H1 (cell line): Measurements from ENCODE around the gene LIMK1. TPM values are rescaled to one million over a fixed set of nuclear protein-coding genes. Genes with fewer than 3 reads are reported as not detected.

Experiments
- CTCF ChIA-PET: fragments of 300-600 bp; sonication (Branson Sonifier 250); formaldehyde crosslinking; loops from one replicate; lab custom pipeline; 2021; ENCODE audit not compliant: partially characterized antibody; lab: Charles Lee
- POLR2A ChIA-PET: fragments of 300-600 bp; sonication (Branson Sonifier 250); formaldehyde crosslinking; loops from one replicate; lab custom pipeline; 2021; ENCODE audit warnings: inconsistent platforms; ENCODE audit not compliant: partially characterized antibody; lab: Charles Lee
- DNase-seq, 2 experiments: peaks; one replicate each; pipeline versions ENCODE4 v3.0.0 to v3.0.0-alpha.2; 2010 to 2022; ENCODE audit warnings: low spot score in 2 of 2, low read depth in 1 of 2, mixed read lengths in 1 of 2
- FAIRE-seq: peaks from 2 replicates; lab custom pipeline; 2011; peaks lifted over from hg19 to GRCh38; lab: Jason Lieb, UNC
- H2AFZ ChIP-seq: 2 replicates; pipeline ENCODE4 v1.8.1; 2012; ENCODE audit warnings: low read length, inconsistent platforms
- H2AK5ac ChIP-seq: 2 replicates; pipeline ENCODE4 v1.6.1; 2013; ENCODE audit warnings: low read depth, low read length
- H2BK120ac ChIP-seq: replicated peaks from 2 replicates; pipeline ENCODE3; 2013; ENCODE audit warnings: low read depth, low read length, inconsistent platforms
- H2BK12ac ChIP-seq: 2 replicates; pipeline ENCODE4 v1.6.1; 2013; ENCODE audit warnings: low read depth, low read length
- H2BK15ac ChIP-seq: 2 replicates; pipeline ENCODE4 v1.6.1; 2013; ENCODE audit warnings: low read length
- H2BK20ac ChIP-seq: 2 replicates; pipeline ENCODE4 v1.6.1; 2013; ENCODE audit warnings: low read length
- H2BK5ac ChIP-seq: 2 replicates; pipeline ENCODE4 v1.6.1; 2013; ENCODE audit warnings: low read depth, low read length
- H3K14ac ChIP-seq: 2 replicates; pipeline ENCODE4 v1.6.1; 2013; ENCODE audit warnings: inconsistent platforms; ENCODE audit not compliant: insufficient read length
- H3K18ac ChIP-seq: 2 replicates; pipeline ENCODE4 v1.6.1; 2013; ENCODE audit warnings: low read length; ENCODE audit errors: extremely low read depth
- H3K23ac ChIP-seq: 2 replicates; pipeline ENCODE4 v1.6.1; 2013; ENCODE audit warnings: inconsistent platforms; ENCODE audit not compliant: insufficient read length
- H3K23me2 ChIP-seq: 2 replicates; pipeline ENCODE4 v1.6.1; 2013; ENCODE audit warnings: low read depth, low read length
- H3K27ac ChIP-seq: 2 replicates; pipeline ENCODE4 v1.6.1; 2011; ENCODE audit warnings: low read depth, low read length, inconsistent platforms
- H3K27me3 ChIP-seq, 4 experiments: replicated peaks in 1 of 4; 1 replicate in 1 of 4; 2 replicates in 3 of 4; pipeline versions ENCODE4 v1.6.1 to v1.8.1; 2011 to 2013; ENCODE audit warnings: low read length in 3 of 4, mild to moderate bottlenecking in 3 of 4, inconsistent platforms in 2 of 4, mixed read lengths in 2 of 4, moderate library complexity in 1 of 4; ENCODE audit not compliant: control insufficient read depth in 3 of 4, insufficient read depth in 3 of 4; ENCODE audit errors: extremely low read depth in 1 of 4
- H3K36me3 ChIP-seq, 4 experiments: 2 replicates each; pipeline versions ENCODE4 v1.6.1 to v1.8.1; 2011 to 2013; ENCODE audit warnings: mild to moderate bottlenecking in 4 of 4, low read length in 3 of 4, moderate library complexity in 2 of 4, control low read depth in 1 of 4, inconsistent platforms in 1 of 4; ENCODE audit not compliant: insufficient read depth in 4 of 4, control insufficient read depth in 2 of 4
- H3K4ac ChIP-seq: replicated peaks from 2 replicates; pipeline ENCODE3; 2013; ENCODE audit warnings: low read length, low read depth, mixed read lengths, inconsistent platforms; ENCODE audit not compliant: insufficient read length
- H3K4me1 ChIP-seq, 4 experiments: replicated peaks in 1 of 4; 1 replicate in 1 of 4; 2 replicates in 3 of 4; pipeline versions ENCODE4 v1.6.1 to v1.8.1; 2011 to 2013; ENCODE audit warnings: low read length in 3 of 4, inconsistent platforms in 2 of 4, mixed read lengths in 1 of 4; ENCODE audit not compliant: insufficient read depth in 4 of 4, control insufficient read depth in 3 of 4
- H3K4me2 ChIP-seq, 2 experiments: 2 replicates each; pipeline versions ENCODE4 v1.6.1 to v1.8.1; 2011 to 2013; ENCODE audit warnings: low read depth in 2 of 2, low read length in 2 of 2, control low read depth in 1 of 2, inconsistent platforms in 1 of 2, mild to moderate bottlenecking in 1 of 2; ENCODE audit not compliant: insufficient read depth in 1 of 2
- H3K4me3 ChIP-seq, 4 experiments: fragments of 200-600, 300-600 bp in 1 of 4; sonication (generic), shearing (Covaris generic), sonication (Bioruptor Twin) in 1 of 4; 2 replicates each; pipeline versions ENCODE4 v1.5.1 to v1.8.1; 2011 to 2016; ENCODE audit warnings: low read length in 4 of 4, low read depth in 3 of 4, control low read depth in 2 of 4, inconsistent platforms in 2 of 4, mild to moderate bottlenecking in 2 of 4, mixed read lengths in 1 of 4, moderate library complexity in 1 of 4; ENCODE audit not compliant: insufficient read depth in 2 of 4; ENCODE audit errors: extremely low read depth in 1 of 4
- H3K56ac ChIP-seq: replicated peaks from 2 replicates; pipeline ENCODE3; 2013; ENCODE audit warnings: low read depth, mild to moderate bottlenecking, mixed read lengths, low read length, inconsistent platforms; ENCODE audit not compliant: insufficient read length
- H3K79me1 ChIP-seq: 2 replicates; pipeline ENCODE4 v1.6.1; 2013; ENCODE audit warnings: low read depth, low read length, control low read depth
- H3K79me2 ChIP-seq, 2 experiments: 2 replicates each; pipeline versions ENCODE4 v1.6.1 to v1.8.1; 2012 to 2013; ENCODE audit warnings: low read length in 2 of 2, mild to moderate bottlenecking in 2 of 2, inconsistent platforms in 1 of 2; ENCODE audit not compliant: insufficient read depth in 2 of 2, control insufficient read depth in 1 of 2
- H3K9ac ChIP-seq, 4 experiments: replicated peaks in 1 of 4; 1 replicate in 1 of 4; 2 replicates in 3 of 4; pipeline versions ENCODE4 v1.6.1 to v1.8.1; 2011 to 2013; ENCODE audit warnings: low read depth in 3 of 4, low read length in 3 of 4, control low read depth in 2 of 4, mild to moderate bottlenecking in 2 of 4, moderate library complexity in 2 of 4, inconsistent platforms in 1 of 4; ENCODE audit errors: extremely low read depth in 1 of 4
- H3K9me3 ChIP-seq, 2 experiments: 2 replicates each; pipeline versions ENCODE4 v1.6.1 to v1.8.1; 2012 to 2013; ENCODE audit warnings: mild to moderate bottlenecking in 2 of 2, moderate library complexity in 2 of 2, control low read depth in 1 of 2, inconsistent platforms in 1 of 2, low read depth in 1 of 2, low read length in 1 of 2, mixed read lengths in 1 of 2; ENCODE audit not compliant: insufficient read depth in 2 of 2
- H4K20me1 ChIP-seq, 2 experiments: replicated peaks in 1 of 2; 2 replicates each; pipeline versions ENCODE3 to v1.8.1; 2011 to 2013; ENCODE audit warnings: inconsistent platforms in 2 of 2, low read length in 2 of 2, mild to moderate bottlenecking in 1 of 2; ENCODE audit not compliant: insufficient read depth in 2 of 2, control insufficient read depth in 1 of 2
- H4K5ac ChIP-seq: 2 replicates; pipeline ENCODE4 v1.6.1; 2013; ENCODE audit warnings: low read length, low read depth, mixed read lengths, inconsistent platforms; ENCODE audit not compliant: insufficient read length
- H4K8ac ChIP-seq: 2 replicates; pipeline ENCODE4 v1.8.0; 2013; ENCODE audit warnings: mild to moderate bottlenecking, moderate library complexity, low read length, inconsistent platforms; ENCODE audit not compliant: insufficient read depth; ENCODE audit errors: extremely low read depth
- H4K91ac ChIP-seq: replicated peaks from 2 replicates; pipeline ENCODE3; 2013; ENCODE audit warnings: low read length, mixed read lengths, inconsistent platforms; ENCODE audit not compliant: insufficient read length
- EZH2 ChIP-seq: fragments of 200-600 bp; sonication (generic); IDR thresholded peaks from 2 replicates; pipeline ENCODE4 v1.7.1; 2012; ENCODE audit warnings: low read depth, mild to moderate bottlenecking, moderate library complexity, low read length, inconsistent platforms; ENCODE audit not compliant: severe bottlenecking
- HDAC6 ChIP-seq: IDR thresholded peaks from one replicate; pipeline ENCODE4 v1.7.1; 2012; ENCODE audit warnings: low read depth, mild to moderate bottlenecking, inconsistent platforms, low read length, moderate library complexity
- NRF1 ChIP-seq: IDR thresholded peaks from 2 replicates; pipeline ENCODE4 v1.6.1; 2011; ENCODE audit warnings: mild to moderate bottlenecking, low read depth, low read length, improper control_type of control experiment
- TAF7 ChIP-seq: optimal IDR thresholded peaks from 2 replicates; pipeline ENCODE3; 2011; ENCODE audit warnings: low read depth, mild to moderate bottlenecking, inconsistent platforms, low read length, moderate library complexity, borderline replicate concordance
- WGBS, 2 experiments: shearing (Covaris generic) in 1 of 2; methylation state at CpG; one replicate each; pipeline versions ENCODE4 v1.1.6 to v1.1.7; 2013 to 2015; ENCODE audit warnings: low lambda C conversion rate in 2 of 2, mixed read lengths in 2 of 2, inconsistent platforms in 1 of 2, low coverage in 1 of 2, missing lambda C conversion rate in 1 of 2; ENCODE audit not compliant: insufficient replicate concordance in 2 of 2, insufficient coverage in 1 of 2, insufficient read length in 1 of 2; ENCODE audit errors: extremely low coverage in 1 of 2, missing lambda C conversion rate in 1 of 2; 5-methylcytosine and 5-hydroxymethylcytosine counted together
- polyA plus RNA-seq, 7 experiments: library from polyadenylated mRNA; depleted of rRNA in 3 of 7; stranded (reverse) in 5 of 7; unstranded in 2 of 7; fragments of >200 nt in 5 of 7; fragments of 200-250 nt in 2 of 7; gene quantifications; 1 replicate in 5 of 7; 2 replicates in 1 of 7; 4 replicates in 1 of 7; pipeline versions ENCODE4 v1.2.1 to v1.2.3, GENCODE V29; 2011 to 2013; ENCODE audit warnings: missing spikeins in 2 of 7, mixed read lengths in 2 of 7
- total RNA-seq: library from RNA; stranded (reverse); fragmentation: NEBNext Ultra II Directional; extraction: Animal tissue kit (Norgen Biotek cat#: 25700); gene quantifications from 2 replicates; pipeline ENCODE4 v1.2.1, GENCODE V29; 2021

Gene LIMK1
- total and polyA plus RNA-seq, 2 of the 8 experiments (the other 6 are each of a cell fraction or from before 2014, with no cell fraction given) = 93.5 to 108 TPM

GRCh38 chr7:74155810-74156395 is 72.3 kb downstream of the LIMK1 start:
- no peaks in the 10 kb centered on the region for H3K79me1 ChIP-seq
- no peak for FAIRE-seq
- WGBS, 2 experiments = 88% methylated on average over 9 of the region's 9 CpGs; no CpG with 5 or more reads in 1 of the 2 experiments
- H2AFZ ChIP-seq = no peak overlapping the region
- H3K23ac ChIP-seq = no peak overlapping the region
- H3K27ac ChIP-seq = no peak overlapping the region
- H3K4me2 ChIP-seq = no peak overlapping the region
- H3K23me2 ChIP-seq = no peaks in the 10 kb centered on the region
- peaks cover 0 to 2% of the 10 kb centered on the region in 2 experiments for H4K20me1 ChIP-seq
- TF ChIP-seq TAF7 = no peak
- TF ChIP-seq HDAC6 = no peak
- TF ChIP-seq EZH2 = no peak
- TF ChIP-seq NRF1 = no peak
- TF ChIP-seq, all 59 proteins: peak for 0
- H3K9me3 ChIP-seq = no peaks in the 10 kb centered on the region
- no peak overlapping the region for H3K4me3 ChIP-seq
- no peak overlapping the region for H2BK15ac ChIP-seq
- H2BK12ac ChIP-seq = no peak overlapping the region
- no peak overlapping the region for H2AK5ac ChIP-seq
- DNase-seq = no peak
- POLR2A ChIA-PET = interaction anchor here (1.1 to 2.9 kb wide), 6 partner anchors 9 to 20 kb away, joined by 3 to 11 read pairs (median 4); partner anchors contain the start of gene EIF4H
- no peak overlapping the region for H3K14ac ChIP-seq
- H4K91ac ChIP-seq = no peak overlapping the region
- H4K5ac ChIP-seq = no peak overlapping the region
- no peak overlapping the region for H3K4ac ChIP-seq
- no peak overlapping the region for H3K18ac ChIP-seq
- no peak overlapping the region for H3K9ac ChIP-seq
- no peaks in the 10 kb centered on the region for H3K27me3 ChIP-seq
- no peaks in the 10 kb centered on the region for H3K79me2 ChIP-seq
- CTCF ChIA-PET = interaction anchor here (0.7 to 3.7 kb wide), 2 partner anchors 9 to 292 kb away, joined by 3 to 22 read pairs; no protein-coding TSS in a partner anchor
- no peak overlapping the region for H2BK20ac ChIP-seq
- no peaks in the 10 kb centered on the region for H3K4me1 ChIP-seq
- no peaks in the 10 kb centered on the region for H3K36me3 ChIP-seq
- no peak overlapping the region for H2BK120ac ChIP-seq
- H2BK5ac ChIP-seq = no peak overlapping the region
- H4K8ac ChIP-seq = no peak overlapping the region
- H3K56ac ChIP-seq = no peak overlapping the region
